ENCODE measurements around the gene OMA1. TPM values are rescaled to one million over a fixed set of nuclear protein-coding genes. Genes with fewer than 3 reads are reported as not detected.
A peak's percentile ranks its signal among the peaks of the same experiment; 100 is the strongest.
"Not testable (repeated sequence)": the region's sequence is repeated elsewhere in the genome, so short reads cannot be mapped to it uniquely, and the experiment has no call there.

Gene OMA1
- total RNA-seq, 1 experiment from 2014 or later: 25.9 TPM

GRCh38 chr1:58566339-58566738 is 19.8 kb upstream of the OMA1 start:
- no peak for DNase-seq
- no peak overlapping the region for H3K4me3 ChIP-seq (ENCODE audit: insufficient read depth, low read depth, low read length)
- no peaks in the 10 kb centered on the region for H3K27me3 ChIP-seq (ENCODE audit: control insufficient read depth, insufficient read depth, low read length)
- no peaks in the 10 kb centered on the region for H3K36me3 ChIP-seq (replicated peaks; ENCODE audit: control insufficient read depth, insufficient read depth, low read length)

GRCh38 chr1:58563715-58564114 is 17.2 kb upstream of the OMA1 start:
- not testable (repeated sequence) for H3K27me3 ChIP-seq (ENCODE audit: control insufficient read depth, insufficient read depth, low read length); H3K4me3 ChIP-seq (ENCODE audit: insufficient read depth, low read depth, low read length); DNase-seq; H3K36me3 ChIP-seq (replicated peaks; ENCODE audit: control insufficient read depth, insufficient read depth, low read length)

GRCh38 chr1:58561633-58562032 is 15.1 kb upstream of the OMA1 start:
- no peak for DNase-seq
- Histone ChIP-seq H3K36me3 (replicated peaks; ENCODE audit: control insufficient read depth, insufficient read depth, low read length) (no peaks in the 10 kb centered on the region), H3K4me3 (ENCODE audit: insufficient read depth, low read depth, low read length) (no peak overlapping the region), H3K27me3 (ENCODE audit: control insufficient read depth, insufficient read depth, low read length) (no peaks in the 10 kb centered on the region)

- Histone ChIP-seq H3K36me3 (replicated peaks; ENCODE audit: control insufficient read depth, insufficient read depth, low read length) (no peaks in the 10 kb centered on the region), H3K27me3 (ENCODE audit: control insufficient read depth, insufficient read depth, low read length) (no peaks in the 10 kb centered on the region; the same call in 1 of the 2 replicates), H3K4me3 (ENCODE audit: insufficient read depth, low read depth, low read length) (no peak overlapping the region)
- no peak for DNase-seq
These were observed 8.9 kb upstream of the OMA1 start for GRCh38 chr1:58555393-58555792.

- Histone ChIP-seq H3K4me3 (ENCODE audit: insufficient read depth, low read depth, low read length) (no peak overlapping the region), H3K36me3 (replicated peaks; ENCODE audit: control insufficient read depth, insufficient read depth, low read length) (no peaks in the 10 kb centered on the region), H3K27me3 (ENCODE audit: control insufficient read depth, insufficient read depth, low read length) (no peaks in the 10 kb centered on the region; the same call in 1 of the 2 replicates)
- DNase-seq: no peak
These were observed 4.9 kb upstream of the OMA1 start for GRCh38 chr1:58551186-58552140.

- H3K36me3 ChIP-seq (replicated peaks; ENCODE audit: control insufficient read depth, insufficient read depth, low read length); H3K4me3 ChIP-seq (ENCODE audit: insufficient read depth, low read depth, low read length); H3K27me3 ChIP-seq (ENCODE audit: control insufficient read depth, insufficient read depth, low read length); DNase-seq: not testable (repeated sequence)
These were observed 2.8 kb upstream of the OMA1 start for GRCh38 chr1:58549291-58549690.

- no peaks in the 10 kb centered on the region for H3K36me3 ChIP-seq (replicated peaks; ENCODE audit: control insufficient read depth, insufficient read depth, low read length)
- DNase-seq: no peak
- H3K4me3 ChIP-seq (ENCODE audit: insufficient read depth, low read depth, low read length): no peak overlapping the region
- no peaks in the 10 kb centered on the region; the same call in 1 of the 2 replicates for H3K27me3 ChIP-seq (ENCODE audit: control insufficient read depth, insufficient read depth, low read length)
These were observed 1.8 kb upstream of the OMA1 start for GRCh38 chr1:58548371-58548770.

- Histone ChIP-seq H3K36me3 (replicated peaks; ENCODE audit: control insufficient read depth, insufficient read depth, low read length) (no peaks in the 10 kb centered on the region), H3K4me3 (ENCODE audit: insufficient read depth, low read depth, low read length) (peak overlapping the region; percentile 78), H3K27me3 (ENCODE audit: control insufficient read depth, insufficient read depth, low read length) (no peaks in the 10 kb centered on the region; the same call in 1 of the 2 replicates)
- peak; percentile 18 for DNase-seq
These were observed 671 bp downstream of the OMA1 start for GRCh38 chr1:58545591-58546519.

GRCh38 chr1:58543260-58543659 is 3.3 kb downstream of the OMA1 start:
- no peak overlapping the region for H3K4me3 ChIP-seq (ENCODE audit: insufficient read depth, low read depth, low read length)
- no peaks in the 10 kb centered on the region for H3K36me3 ChIP-seq (replicated peaks; ENCODE audit: control insufficient read depth, insufficient read depth, low read length)
- no peak for DNase-seq
- H3K27me3 ChIP-seq (ENCODE audit: control insufficient read depth, insufficient read depth, low read length): no peaks in the 10 kb centered on the region

GRCh38 chr1:58539553-58539952 is 7.0 kb downstream of the OMA1 start:
- no peak for DNase-seq
- Histone ChIP-seq H3K4me3 (ENCODE audit: insufficient read depth, low read depth, low read length) (no peak overlapping the region), H3K36me3 (replicated peaks; ENCODE audit: control insufficient read depth, insufficient read depth, low read length) (no peaks in the 10 kb centered on the region), H3K27me3 (ENCODE audit: control insufficient read depth, insufficient read depth, low read length) (no peaks in the 10 kb centered on the region)

GRCh38 chr1:58538821-58539220 is 7.7 kb downstream of the OMA1 start:
- Histone ChIP-seq H3K4me3 (ENCODE audit: insufficient read depth, low read depth, low read length) (no peak overlapping the region), H3K27me3 (ENCODE audit: control insufficient read depth, insufficient read depth, low read length) (no peaks in the 10 kb centered on the region), H3K36me3 (replicated peaks; ENCODE audit: control insufficient read depth, insufficient read depth, low read length) (no peaks in the 10 kb centered on the region)
- DNase-seq: no peak

- H3K36me3 ChIP-seq (replicated peaks; ENCODE audit: control insufficient read depth, insufficient read depth, low read length); H3K27me3 ChIP-seq (ENCODE audit: control insufficient read depth, insufficient read depth, low read length); DNase-seq; H3K4me3 ChIP-seq (ENCODE audit: insufficient read depth, low read depth, low read length): not testable (repeated sequence)
These were observed 14.7 kb downstream of the OMA1 start for GRCh38 chr1:58531842-58532241.

- DNase-seq: no peak
- Histone ChIP-seq H3K4me3 (ENCODE audit: insufficient read depth, low read depth, low read length) (no peak overlapping the region), H3K36me3 (replicated peaks; ENCODE audit: control insufficient read depth, insufficient read depth, low read length) (no peaks in the 10 kb centered on the region), H3K27me3 (ENCODE audit: control insufficient read depth, insufficient read depth, low read length) (no peaks in the 10 kb centered on the region)
These were observed 17.2 kb downstream of the OMA1 start for GRCh38 chr1:58529284-58529683.

GRCh38 chr1:58528518-58528917 is 18.0 kb downstream of the OMA1 start:
- Histone ChIP-seq H3K36me3 (replicated peaks; ENCODE audit: control insufficient read depth, insufficient read depth, low read length) (no peaks in the 10 kb centered on the region), H3K4me3 (ENCODE audit: insufficient read depth, low read depth, low read length) (no peak overlapping the region), H3K27me3 (ENCODE audit: control insufficient read depth, insufficient read depth, low read length) (no peaks in the 10 kb centered on the region)
- DNase-seq: no peak

Measured in H7 (cell line).